NCI-H2227 treated with DMSO at 0.1 percent for 48 hours (cell line): ENCODE results near the gene UXT.
"Not testable (repeated sequence)": the region's sequence is repeated elsewhere in the genome, so short reads cannot be mapped to it uniquely, and the experiment has no call there.

ENCODE experiments used
- DNase-seq: peaks from one replicate; lab custom pipeline; 2025; lab: John Stamatoyannopoulos, UW

Gene UXT

DNA sequence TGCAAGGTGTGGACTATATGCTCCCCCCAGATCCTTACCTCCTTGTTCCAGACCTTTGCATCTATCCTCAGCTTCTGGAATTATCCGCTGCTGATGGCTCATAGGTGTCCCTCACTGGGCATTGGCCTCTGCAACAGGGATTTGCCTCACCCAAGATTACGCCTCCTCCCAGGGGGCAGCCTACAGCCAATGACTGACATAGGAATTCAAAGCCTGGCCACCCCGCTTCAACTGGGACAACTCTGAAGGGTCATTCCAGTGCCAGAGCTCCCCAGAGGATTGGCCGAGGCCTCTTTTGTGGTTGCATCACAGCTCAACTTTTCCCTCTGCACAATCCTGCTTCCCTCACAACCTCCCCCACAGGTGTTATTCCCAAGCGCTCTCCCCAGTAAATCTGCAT is 44.4 kb downstream of the UXT start:
- no peak for DNase-seq

DNA sequence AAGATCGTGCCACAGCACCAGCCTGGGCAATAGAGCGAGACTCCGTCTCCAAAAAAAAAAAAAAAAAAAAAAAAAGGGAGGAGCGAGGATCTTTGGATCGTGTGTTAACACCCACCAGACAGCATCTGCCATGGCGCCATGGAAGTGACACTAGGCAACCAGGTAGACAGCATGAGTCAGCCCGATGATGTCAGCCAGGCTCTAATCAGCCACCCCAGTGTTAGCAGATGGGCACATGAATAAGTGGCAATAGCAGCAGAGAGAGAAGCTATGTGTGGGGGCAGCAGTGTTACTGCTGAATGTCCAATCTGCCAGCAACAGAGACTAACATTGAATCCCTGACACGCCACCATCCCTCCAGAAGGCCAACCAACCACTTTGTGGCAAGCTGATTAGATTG is 45.9 kb downstream of the UXT start:
- no peak for DNase-seq

DNA sequence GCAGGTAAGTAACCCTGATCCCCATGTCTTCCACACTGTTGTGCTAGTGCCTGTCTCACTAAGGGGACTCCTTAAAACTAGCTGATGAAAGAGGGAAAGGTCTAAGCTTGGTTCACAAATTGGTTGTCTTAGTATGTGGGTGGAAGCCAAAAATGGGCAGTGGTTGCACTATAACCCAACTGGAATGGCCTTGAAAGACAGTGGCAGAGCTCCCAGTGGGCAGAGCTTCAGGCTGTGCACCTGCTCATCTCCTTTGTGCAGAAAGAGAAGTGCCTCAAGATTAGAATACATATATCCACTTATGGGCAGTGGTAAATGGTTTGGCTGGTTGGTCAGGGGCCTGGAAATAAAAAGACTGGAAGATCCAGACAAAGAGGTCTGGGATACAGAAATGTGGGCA is 46.6 kb downstream of the UXT start:
- no peak for DNase-seq

DNA sequence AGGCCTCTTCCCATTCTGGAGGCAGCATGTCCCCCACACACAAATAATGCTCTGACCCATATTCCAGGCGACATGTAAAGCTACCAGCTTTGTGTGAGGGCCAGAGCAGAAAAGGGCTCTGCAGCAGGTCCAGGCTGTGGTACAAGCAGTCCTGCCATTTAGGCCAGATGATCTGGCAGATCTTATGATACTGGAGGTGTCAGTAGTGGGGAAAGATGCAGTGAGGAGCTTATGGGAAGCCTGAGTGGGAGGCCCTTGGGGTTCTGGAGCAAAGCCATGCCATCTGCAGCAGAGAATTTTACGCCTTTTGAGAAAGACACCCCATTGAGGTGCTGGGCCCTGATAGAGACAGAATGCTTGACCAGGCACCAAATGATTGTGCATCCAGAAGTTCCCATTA is 47.1 kb downstream of the UXT start:
- DNase-seq = no peak

DNA sequence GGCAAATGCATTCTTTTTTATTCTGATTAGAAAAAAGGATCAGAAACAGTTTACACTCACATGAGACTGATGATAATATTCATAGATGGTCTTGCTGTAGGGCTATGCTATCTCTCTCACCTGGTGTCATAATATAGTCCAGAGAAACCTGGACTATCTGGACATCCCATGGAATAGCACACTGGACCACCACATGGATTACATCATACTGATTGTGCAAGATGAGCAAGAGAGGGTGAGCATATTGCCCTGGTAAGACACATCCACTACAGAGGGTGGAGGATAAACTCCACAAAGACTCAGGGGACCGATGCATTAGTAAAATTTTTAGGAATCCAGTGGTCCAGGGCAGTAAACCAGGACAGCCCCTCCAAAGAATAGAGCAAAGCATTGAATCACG is 47.5 kb downstream of the UXT start:
- DNase-seq = no peak

DNA sequence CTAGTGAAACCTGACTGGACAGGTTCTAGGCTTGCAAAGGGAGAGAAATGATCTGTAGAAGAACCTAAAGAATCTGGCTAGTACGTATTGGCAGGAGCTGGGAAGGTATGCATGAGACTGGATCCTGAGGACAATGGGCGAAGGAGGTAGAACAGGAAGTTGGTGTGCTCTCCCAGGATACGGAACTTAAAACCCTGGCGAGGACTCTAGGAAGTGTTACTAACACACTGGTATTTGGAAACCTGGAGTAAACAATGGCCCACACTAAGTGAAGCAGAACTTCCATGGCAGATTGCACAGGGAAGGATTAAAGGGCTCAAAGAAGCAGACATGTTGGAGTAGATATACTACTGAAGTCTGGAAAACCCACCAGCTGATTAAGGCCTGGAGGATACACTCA is 48.5 kb downstream of the UXT start:
- no peak for DNase-seq

DNA sequence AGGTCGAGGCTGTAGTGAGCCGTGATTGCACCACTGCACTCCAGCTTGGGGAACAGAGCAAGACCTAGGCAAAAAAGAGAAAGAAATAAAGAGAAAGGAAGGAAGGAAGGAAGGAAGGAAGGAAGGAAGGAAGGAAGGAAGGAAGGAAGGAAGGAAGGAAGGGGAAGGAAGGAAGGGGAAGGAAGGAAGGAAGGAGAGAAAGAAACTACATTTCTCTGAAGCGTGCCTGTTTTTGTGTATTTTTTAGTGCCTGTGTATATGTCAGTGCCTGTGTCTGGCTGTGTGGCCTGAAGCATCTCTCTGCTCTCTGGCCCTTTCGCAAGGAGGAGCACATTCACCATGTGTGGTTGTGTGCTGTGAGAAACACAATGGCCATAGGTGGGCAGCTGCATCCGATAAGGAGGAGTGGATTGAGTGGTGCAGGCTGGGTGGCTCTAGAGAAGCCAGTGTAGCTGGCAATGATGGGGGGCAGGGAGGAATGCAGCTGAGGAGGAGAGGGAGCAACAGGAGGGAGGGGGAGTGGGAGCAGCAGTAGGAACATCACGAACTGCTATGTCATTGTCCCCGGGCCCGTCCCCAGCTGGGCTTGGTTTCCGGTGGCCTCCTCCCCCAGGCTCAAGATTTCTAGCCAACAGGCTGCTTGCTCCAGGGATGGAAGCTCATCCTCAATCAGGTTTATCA is 50.7 kb downstream of the UXT start:
- peak; percentile 67 for DNase-seq

DNA sequence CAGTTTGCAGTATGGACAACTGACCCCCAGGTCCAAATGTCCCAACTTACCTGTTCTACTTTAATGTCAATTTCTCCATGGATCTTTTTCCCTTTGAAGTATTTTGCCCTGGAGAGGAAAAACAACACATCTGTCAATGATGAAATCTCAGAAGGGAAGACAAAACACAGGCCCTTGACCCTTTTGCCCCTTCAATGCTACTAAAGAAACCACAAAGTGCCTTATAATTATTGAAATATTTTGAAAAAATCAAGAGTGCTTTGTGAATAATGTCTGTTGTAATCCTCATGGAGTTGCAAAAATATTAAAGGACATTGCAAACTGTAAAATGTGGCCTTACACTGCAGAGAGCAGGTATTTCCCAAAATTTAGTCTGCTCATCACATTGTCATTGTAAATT is 51.9 kb downstream of the UXT start:
- no peak for DNase-seq

DNA sequence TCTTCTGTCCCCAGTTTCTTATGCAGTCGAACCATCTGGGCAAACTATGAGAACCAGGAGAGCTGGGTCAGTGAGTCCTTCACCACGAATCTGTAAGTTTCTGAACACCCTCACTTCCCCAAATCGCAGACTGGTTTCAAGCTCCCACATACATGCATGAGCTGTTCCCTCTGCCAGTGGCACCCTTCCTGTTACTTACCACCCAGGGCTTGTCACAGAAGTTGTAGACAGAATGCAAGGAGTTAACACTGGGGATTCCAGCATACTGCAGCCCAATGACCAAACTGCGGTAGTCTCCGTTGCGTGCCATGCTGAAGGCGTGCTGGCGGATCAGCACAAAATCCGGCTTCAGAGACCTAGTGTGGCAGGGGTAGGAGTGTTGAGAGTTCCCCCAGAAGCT is 54.0 kb downstream of the UXT start:
- no peak for DNase-seq

DNA sequence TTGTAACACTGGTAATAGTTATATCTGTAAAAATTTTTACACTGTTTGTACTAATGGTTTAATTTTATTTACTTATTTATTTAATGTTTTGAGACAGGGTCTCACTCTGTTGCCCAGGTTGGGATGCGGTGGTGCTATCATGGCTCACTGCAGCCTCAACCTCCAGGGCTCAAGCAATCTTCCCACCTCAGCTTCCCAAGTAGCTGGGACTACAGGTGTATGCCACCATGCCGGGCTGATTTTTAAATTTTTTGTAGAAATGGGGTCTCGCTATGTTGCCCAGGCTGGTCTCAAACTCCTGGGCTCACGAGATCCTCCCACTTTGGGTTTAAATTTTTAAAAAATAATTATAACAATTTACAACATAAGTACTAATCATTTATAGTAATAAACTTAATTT is 55.9 kb downstream of the UXT start:
- not testable (repeated sequence) for DNase-seq
